DMS79 (cell line): ENCODE data around the gene RNF128.

Experiments used
- DNase-seq: peaks from one replicate; lab custom pipeline; 2025; lab: John Stamatoyannopoulos, UW

Gene RNF128, protein sequence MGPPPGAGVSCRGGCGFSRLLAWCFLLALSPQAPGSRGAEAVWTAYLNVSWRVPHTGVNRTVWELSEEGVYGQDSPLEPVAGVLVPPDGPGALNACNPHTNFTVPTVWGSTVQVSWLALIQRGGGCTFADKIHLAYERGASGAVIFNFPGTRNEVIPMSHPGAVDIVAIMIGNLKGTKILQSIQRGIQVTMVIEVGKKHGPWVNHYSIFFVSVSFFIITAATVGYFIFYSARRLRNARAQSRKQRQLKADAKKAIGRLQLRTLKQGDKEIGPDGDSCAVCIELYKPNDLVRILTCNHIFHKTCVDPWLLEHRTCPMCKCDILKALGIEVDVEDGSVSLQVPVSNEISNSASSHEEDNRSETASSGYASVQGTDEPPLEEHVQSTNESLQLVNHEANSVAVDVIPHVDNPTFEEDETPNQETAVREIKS

DNA sequence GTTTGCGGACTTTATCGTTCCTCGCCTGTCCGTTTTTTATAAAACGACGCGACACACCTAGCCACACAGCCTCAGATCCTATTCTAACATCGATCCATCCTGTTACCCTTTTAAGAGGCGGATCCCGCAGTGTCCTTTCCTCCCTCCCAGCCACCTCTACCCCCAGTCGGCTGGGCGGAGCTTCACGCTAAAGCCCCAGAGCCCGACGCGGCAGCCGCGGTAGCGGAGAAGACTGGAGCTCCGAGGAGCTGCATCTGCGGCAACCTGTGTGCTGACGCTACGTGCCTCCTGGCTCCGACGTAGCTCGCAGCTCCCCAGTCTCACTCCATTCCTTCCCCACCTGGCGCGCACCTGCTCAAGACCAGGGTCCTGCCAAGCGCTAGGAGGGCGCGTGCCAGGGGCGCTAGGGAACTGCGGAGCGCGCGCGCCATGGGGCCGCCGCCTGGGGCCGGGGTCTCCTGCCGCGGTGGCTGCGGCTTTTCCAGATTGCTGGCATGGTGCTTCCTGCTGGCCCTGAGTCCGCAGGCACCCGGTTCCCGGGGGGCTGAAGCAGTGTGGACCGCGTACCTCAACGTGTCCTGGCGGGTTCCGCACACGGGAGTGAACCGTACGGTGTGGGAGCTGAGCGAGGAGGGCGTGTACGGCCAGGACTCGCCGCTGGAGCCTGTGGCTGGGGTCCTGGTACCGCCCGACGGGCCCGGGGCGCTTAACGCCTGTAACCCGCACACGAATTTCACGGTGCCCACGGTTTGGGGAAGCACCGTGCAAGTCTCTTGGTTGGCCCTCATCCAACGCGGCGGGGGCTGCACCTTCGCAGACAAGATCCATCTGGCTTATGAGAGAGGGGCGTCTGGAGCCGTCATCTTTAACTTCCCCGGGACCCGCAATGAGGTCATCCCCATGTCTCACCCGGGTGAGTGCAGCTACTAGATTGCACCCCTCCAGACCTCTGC, at the start of gene RNF128:
RNF128 (plus strand) TSS at position 217 of the 953 bp plus-strand sequence; CDS start at position 430, 213 bp downstream.
- DNase-seq = no peak

DNA sequence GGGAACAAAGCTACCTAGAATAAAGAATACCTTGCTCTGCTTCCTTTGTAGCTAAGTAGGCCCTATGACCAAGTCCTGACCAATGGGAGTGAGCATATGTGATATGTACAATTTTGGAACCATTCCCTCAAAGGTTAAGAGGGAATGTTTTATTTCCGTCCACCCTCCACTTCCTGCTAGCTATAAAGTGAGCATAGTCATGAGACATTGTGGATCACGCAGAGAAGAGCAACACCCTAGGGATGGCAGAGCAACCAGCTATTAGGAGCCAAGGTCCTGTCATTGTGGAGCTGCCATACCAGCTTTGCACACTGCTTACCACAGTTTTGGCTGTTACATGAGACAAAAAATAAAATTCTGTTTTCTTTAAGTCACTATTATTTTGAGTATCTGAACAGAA, 45.8 kb upstream of the RNF128 start:
- DNase-seq = no peak

DNA sequence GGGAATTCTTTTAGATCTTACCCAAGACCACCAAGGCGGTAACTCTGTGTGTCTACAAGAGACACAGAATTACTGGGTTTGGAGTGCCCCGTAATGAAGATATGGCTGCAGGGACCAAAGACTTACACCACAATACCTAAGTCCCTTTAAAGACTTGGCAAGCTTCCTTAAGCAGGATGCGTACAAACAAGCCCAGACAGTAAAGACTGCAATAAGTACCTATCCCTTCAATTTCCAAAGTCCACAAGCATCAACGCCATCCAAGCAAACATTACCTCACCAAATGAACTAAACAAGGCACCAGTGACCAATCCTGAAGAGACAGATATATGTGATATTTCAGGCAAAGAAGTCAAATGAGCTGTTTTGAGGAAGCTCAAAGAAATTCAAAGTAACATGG, 42.3 kb upstream of the RNF128 start:
- DNase-seq = no peak

DNA sequence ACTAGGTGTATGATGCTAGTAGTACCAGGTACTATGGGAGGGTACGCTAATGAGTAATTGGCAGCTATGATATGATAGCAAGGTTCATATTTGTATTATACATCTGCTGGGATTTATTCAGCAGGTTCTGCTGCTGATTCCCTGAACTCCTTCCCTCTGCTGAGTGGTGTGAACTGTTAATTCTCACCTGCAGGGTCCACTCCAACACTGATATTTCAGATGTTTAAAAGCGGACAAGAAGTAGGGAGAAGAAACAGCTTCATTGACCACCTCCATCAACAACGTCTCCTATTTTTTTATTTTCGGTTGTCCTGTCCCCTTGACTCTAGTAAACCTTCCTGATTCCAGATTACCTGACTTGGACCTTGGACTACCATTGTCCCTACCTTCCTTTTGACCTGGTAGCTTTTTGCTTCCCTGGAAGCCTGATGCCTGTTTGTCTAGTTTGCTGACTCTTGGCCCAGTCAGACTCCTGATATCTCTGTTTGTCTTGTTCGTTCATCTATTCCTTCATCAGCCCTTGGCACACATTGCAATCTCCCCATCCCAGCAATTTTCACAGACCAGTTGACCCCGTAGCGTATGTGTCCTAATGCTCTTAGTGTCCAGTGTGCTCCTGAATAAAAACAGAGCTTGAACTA, 34.0 kb upstream of the RNF128 start:
- DNase-seq = no peak

DNA sequence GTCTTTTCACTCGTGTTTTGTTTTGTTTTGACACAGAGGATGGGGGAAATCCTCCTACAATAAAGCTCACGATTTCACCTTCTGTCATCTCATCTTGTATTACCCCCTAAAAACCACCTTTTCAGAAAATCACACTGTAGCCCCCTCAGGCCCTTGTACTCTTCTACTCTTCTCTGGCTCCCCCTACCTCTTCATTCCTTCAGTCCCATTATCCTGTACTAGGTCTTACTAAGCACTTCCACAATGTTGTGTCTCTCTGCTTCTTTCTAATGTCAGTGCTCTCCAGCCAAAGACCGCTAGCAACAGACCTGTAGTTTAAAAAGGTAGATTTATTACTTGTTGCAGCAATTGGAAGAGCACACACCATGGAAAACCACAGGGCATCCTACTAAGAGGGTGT, 30.0 kb upstream of the RNF128 start:
- no peak for DNase-seq

DNA sequence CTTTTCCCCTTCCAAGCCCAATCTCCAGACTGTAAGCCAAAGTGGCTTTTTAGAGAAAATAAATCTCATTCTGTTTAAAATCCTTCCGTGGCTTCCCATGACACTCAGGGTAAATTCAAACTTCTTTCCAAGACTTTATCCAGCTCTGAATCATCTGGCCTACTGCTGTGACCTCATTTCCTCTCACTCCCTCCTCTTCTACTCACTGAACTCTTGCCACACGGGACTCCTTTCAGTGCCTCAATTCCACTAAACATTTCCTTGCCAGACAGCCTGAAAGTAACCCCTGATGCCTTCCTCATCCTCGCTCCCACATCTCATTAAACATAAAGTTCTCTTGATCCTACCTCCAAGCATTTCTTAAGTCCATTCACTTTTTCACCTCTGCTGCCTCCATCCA, 27.8 kb upstream of the RNF128 start:
- DNase-seq = no peak

DNA sequence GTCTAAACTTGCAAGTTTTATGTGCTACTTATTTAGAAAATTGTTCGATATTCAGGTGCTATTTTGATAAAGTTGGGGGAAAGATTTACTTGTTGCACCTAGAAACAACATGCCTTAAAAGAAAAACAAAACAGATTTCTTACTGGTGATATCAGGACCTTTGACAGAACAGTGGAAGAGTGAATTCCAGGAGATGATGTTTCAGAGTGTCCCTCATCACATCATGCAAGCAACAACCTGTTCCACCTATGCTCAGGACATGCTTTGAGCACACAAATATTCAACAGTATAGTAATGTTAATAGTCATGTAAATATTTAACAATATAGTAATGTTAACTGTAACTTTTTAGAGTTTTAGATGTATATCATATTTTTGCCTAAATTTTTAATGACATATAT, 23.9 kb upstream of the RNF128 start:
- no peak for DNase-seq

DNA sequence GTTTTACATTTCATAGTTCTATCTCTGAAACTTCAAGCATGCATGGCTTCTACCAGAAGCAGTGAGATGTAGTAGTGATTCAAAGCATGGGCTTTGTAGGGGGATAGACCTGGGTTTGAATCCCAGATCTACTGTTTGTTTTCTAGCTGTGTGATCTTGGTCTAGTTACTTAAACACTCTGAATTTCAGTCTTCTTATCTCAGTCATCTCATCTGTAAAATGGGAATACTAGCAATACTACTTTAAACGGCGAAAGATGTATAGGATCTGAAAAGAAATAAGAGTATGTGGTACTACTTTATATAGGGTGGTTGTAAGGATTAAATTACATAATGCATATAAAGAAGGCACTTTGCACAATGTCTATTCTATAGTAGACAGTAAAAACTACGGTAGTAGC, 20.0 kb upstream of the RNF128 start:
- no peak for DNase-seq

DNA sequence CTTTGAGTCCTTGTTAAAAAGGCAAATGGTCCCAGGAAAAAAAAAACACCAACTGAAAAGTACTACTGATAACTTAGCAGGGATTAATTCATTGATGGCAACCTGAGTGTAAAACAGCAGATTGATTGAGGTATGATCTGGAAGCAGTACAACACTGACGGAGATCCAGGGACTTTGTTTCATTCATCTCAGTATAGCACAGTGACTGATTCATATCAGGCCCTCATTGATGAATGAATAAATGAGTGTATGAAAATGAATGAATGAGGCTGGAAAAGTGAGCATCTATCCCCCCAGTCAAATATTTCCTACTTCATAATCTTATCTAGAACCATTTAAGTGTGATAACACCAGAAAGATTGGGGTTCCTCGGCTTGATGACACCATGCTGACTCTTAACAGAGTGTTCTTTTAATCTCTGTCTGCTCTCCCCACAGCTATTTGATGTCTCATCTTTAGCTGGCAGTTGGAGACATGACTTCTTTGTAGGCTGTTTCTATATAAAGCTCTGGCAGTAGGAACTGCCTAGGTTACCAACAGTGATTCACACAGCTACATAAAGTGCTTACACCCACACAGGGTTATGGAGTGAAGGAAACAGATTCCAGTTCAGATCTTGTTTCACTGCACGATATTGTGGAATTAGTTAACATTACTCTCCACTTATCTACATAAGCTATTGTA, 18.6 kb upstream of the RNF128 start:
- no peak for DNase-seq

DNA sequence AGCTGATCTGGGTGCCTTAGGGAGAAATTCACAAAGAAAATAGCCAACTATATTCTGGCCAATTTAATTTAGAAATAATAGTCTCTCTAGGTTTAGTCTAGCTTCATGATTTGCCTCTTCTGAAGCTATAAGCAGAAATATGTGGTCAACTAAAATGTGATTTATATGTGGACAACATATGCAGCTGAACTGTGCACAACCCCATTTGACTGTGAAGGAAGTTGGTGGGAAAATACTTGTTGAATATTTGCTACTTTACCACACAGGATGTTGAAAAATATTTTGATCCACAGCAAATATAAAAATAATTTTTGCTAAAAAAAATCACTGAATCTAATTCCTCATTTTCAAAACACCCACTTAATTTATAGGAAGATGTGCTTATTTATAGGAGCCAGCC, 15.7 kb upstream of the RNF128 start:
- no peak for DNase-seq

DNA sequence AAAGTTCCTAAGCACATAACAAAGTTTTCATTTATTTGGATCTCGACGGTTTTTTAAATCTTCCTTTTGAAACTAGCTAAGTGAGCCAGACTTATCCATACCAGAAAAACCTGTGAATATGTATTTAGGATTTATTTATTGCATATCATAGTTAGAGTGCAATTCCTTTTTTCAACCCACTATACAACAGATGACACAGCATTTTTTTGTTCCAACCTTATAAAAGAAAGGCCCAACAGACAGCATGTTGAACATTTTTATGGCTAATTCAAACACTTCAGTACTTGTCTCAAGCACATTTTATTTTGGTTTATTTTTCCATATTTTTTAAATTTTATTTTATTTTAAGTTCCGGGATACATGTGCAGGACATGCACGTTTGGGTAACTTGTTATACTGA, 15.1 kb upstream of the RNF128 start:
- DNase-seq = no peak

DNA sequence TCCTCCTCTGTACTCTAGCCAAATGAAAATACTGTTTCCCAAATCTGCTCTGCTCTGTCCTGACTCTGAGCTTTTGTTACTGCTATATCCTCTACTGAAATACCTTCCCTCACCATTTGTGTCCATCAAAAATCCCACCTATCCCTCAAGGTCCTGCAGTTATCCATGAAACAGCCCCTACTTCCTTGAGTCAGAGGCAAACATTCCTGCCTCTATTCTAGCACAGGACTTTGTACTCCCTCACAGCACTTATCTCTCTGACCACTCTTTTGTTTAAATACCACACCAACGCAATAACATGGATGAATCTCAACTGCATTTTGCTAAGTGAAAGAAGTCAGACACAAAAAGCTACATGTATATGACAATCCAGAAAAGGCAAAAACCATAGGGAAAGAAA, 10.5 kb upstream of the RNF128 start:
- DNase-seq = no peak

DNA sequence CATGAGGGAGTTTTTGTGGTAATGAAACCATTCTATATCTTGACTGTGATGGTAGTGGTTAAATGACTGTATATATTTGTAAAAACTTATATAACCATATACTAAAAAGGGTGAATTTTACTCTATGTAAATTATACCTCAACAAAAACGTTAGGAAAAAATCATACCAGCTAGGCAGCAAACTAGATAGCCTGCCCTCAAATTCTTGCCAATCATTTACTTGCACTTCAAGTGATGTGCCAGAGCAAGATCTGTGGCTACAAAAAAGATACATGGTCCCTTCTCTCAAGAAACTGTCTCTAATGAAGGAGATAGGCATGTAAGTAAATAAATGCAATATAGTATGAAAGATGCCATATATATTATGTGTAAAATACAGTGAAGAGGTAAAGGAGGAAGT, 10.0 kb upstream of the RNF128 start:
- DNase-seq = no peak

DNA sequence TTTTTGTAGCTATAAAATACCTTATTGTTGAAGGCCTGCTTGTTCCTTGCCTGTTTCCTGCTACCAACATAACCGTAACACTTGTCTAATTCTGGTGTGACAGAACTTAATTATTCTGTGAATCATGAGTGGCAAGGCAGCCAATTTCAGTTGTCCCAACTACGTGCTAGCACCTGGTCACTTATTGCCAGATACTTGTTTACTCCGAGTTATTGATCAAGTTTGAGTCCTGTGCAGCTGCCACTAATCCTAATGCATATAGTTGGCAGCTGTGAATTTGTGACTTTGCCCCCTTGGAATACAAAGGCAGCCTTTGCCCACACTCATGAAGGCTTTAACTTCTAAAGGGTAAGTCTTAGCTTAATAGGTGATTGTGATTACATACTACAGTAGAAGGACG, 7.8 kb upstream of the RNF128 start:
- DNase-seq = no peak

DNA sequence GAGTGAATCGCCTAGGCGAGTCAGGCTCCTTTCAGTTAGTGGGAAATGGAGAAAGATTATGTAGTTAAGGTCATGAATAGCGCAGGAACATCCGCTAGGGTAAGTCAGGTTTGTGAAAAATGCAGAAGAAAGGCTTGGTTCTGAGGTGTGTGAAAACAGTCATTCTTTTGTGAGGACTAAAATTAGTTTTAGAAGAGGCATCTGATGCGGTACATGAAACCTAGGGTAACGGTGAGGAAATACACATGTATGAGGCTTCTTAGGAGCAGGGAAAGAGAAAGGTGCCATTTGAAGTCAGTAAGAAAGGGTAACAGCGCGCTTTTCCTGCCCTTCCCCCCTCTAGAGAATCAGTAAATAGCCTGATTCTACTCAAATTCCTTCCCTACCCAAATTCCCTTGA, 570 bp upstream of the RNF128 start:
- no peak for DNase-seq

DNA sequence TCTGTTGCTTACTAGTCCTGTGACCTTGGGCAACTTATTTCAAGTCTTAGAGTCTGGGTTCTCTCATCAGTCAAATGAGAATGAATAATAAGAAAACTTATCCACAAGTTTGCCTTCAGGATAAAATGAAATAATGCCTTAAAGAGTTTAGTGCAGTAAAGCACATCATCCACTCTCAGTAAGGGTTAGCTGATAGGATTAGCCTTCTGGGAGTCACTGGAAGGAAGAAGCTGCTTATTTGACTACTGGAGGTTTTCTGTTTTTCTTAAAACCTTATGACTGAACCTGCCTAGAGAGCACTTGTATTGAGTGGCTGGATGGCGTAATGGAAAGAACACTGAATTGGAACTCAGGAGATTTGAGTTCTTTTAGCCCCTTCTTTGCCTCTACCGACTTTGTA, 1.8 kb downstream of the RNF128 start:
- DNase-seq = no peak

DNA sequence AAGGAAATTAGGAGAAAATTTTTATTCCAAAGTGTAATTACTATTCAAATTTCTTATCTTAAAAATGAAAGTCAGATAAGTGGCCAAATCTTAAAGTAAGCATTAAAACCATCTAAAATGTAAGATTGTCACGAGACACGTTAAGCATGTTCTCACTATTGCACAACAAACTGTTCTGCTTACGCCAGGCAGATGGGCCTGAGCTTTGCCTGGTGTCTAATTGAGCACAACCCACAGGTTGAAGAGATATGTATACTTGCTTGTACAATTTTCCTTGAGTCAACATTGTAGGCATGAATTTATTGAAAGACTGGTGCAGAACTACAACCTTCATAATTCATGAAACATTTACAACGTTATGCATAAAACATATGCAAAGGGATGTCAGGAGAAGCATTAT, 3.9 kb downstream of the RNF128 start:
- no peak for DNase-seq

DNA sequence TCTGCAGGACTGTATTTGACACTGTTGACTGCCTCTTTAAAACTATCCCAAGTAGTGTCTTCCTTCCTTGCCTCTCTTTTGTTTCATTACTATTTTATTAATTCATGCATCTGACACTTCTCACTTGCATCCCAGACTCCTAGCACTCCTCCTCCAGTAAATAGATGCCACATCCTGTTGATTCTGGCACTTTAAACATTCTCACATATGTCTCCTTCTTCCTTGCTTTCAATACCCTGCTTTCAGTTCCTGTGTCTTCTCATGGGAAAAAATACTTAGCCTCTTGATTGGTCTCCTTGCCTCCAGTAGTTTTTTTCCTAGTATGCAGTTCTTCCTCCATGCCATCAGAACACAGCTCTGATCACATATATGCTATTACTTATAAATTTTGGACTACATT, 5.1 kb downstream of the RNF128 start:
- DNase-seq = no peak

DNA sequence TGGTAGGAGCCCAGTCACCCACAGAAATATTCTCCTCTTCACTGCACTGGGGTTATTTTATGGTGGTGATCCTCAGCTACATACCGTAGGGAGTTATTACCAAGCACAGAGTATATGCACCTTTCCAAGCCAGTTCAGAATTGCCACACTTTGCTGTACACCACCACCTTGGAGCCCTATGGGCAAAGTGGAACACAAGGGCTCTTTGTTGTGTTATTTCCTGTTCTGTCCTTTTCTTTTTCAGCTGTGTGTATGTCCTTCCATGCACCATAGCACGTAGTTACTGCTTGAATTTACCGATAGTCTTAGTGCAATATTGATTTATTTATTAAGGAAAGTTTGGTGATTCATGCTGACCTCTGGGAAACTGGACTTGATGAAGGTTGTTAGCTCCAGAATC, 8.3 kb downstream of the RNF128 start:
- DNase-seq = no peak

DNA sequence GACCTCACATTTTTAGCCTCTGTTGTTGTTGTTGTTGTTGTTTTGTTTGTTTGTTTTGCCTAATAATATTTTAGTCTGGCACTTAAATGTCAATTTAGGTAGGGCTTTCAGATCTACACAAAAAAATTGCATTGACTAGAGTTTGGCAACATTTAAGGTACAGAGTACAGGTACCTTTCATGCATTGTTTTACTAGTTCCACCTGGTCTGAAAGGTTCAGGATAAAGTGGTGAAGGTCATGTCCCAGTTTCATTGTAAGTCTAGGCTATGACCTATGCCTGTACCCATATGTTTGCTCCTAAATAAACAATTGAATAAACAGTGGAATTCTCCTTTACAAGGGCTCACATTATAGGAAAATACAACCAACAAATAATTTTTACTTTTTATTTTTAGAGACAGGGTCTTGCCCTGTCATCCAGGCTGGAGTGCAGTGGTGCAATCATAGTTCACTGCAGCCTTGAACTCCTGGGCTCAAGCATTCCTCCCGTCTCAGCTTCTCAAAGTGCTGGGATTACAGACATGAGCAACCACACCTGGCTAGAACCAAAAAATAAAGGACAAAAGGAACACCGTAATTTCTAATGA, 13.8 kb downstream of the RNF128 start:
- no peak for DNase-seq

DNA sequence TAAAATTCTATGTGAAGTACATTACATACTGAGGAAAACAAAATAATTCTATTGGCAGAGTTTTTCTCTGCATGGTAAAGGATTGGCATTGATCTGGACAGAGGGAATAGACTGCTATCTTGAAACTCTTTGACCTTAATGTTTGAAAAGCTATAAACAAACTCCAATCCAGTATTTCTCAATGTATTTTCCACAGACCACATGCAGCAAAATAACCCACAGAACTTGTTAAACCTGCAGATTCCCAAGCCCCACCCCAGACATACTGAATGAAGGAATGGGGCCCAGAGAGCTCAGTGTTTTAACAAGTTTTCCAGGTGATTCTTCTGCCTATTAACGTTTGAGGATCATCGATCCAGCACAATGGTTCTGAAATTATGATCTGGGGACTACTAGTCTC, 15.7 kb downstream of the RNF128 start:
- DNase-seq = no peak

DNA sequence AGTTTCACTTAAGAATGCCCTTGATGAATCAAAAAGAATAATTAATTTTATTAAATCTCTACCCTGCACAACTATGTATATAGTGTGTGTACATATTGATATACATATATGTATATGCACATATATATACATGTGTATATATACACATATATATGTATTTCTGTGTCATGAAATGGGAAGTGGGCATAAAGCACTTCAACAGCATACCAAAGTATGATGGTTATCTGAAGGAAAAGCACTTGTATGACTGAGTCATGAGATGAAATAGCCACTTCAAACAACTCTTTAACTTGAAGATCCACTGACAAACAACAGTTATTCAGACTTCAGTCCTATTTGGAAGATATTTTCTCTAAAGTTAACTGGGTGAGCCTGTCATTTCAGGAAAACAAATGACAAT, 16.3 kb downstream of the RNF128 start:
- no peak for DNase-seq
